ENCODE results near the gene KYAT1. TPM values are rescaled to one million over a fixed set of nuclear protein-coding genes. Genes with fewer than 3 reads are reported as not detected.
"Not testable (repeated sequence)": the region's sequence is repeated elsewhere in the genome, so short reads cannot be mapped to it uniquely, and the experiment has no call there.

KYAT1 gene
- total RNA-seq, 1 experiment from 2014 or later: 27.6 TPM

DNA sequence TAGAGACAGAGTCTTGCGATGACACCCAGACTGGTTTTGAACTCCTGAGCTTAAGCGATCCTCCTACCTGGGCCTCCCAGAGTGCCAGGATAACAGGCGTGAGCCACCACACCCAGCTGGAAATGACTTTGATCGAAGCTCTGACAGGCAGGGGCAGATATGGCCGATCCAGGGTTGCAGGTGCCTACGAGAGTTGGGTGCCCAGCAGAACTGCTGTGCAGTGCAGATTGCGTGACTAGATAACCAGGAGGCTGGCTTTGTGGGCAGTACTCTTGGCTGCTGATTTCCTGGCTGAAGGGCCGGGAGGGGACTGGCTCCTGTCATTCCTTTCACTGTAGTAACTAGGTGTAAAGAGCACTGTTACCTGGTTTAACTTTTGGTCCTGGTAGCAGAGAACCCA, 82.9 kb downstream of the KYAT1 start:
- Histone ChIP-seq H4K20me1 (ENCODE audit: insufficient read depth) (no peaks in the 10 kb centered on the region), H3K9me3 (ENCODE audit: insufficient read depth, low read depth) (no peaks in the 10 kb centered on the region), H3K79me2 (ENCODE audit: low read depth) (no peaks in the 10 kb centered on the region), H3K4me3 (no peak overlapping the region), H3K4me1 (replicated peaks; ENCODE audit: insufficient read depth) (no peaks in the 10 kb centered on the region), H3K27ac (no peak overlapping the region), H3K36me3 (ENCODE audit: low read depth) (peaks cover 18% of the 10 kb centered on the region), H3F3A (ENCODE audit: insufficient read depth, low read depth) (no peaks in the 10 kb centered on the region), H3K4me2 (no peak overlapping the region), H3K9me2 (ENCODE audit: insufficient read depth) (no peaks in the 10 kb centered on the region), H2AFZ (no peak overlapping the region), H3K27me3 (ENCODE audit: insufficient read depth, low read depth) (no peaks in the 10 kb centered on the region)
- DNase-seq: no peak
- TF ChIP-seq, protein P1, sequence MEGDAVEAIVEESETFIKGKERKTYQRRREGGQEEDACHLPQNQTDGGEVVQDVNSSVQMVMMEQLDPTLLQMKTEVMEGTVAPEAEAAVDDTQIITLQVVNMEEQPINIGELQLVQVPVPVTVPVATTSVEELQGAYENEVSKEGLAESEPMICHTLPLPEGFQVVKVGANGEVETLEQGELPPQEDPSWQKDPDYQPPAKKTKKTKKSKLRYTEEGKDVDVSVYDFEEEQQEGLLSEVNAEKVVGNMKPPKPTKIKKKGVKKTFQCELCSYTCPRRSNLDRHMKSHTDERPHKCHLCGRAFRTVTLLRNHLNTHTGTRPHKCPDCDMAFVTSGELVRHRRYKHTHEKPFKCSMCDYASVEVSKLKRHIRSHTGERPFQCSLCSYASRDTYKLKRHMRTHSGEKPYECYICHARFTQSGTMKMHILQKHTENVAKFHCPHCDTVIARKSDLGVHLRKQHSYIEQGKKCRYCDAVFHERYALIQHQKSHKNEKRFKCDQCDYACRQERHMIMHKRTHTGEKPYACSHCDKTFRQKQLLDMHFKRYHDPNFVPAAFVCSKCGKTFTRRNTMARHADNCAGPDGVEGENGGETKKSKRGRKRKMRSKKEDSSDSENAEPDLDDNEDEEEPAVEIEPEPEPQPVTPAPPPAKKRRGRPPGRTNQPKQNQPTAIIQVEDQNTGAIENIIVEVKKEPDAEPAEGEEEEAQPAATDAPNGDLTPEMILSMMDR (conservative IDR thresholded peaks at IDR 0.05): no peak
- no peak for TF ChIP-seq EZH2 (IDR thresholded peaks at IDR 0.05; ENCODE audit: low read depth)
- ChIA-PET CTCF (no interaction called here), POLR2A (ENCODE audit: unreplicated experiment) (no interaction called here)
- no TSS peak for BruUV-seq (replicated peaks)
- intact Hi-C loops (cut with micrococcal nuclease; ENCODE audit: unreplicated experiment): no loop called here

DNA sequence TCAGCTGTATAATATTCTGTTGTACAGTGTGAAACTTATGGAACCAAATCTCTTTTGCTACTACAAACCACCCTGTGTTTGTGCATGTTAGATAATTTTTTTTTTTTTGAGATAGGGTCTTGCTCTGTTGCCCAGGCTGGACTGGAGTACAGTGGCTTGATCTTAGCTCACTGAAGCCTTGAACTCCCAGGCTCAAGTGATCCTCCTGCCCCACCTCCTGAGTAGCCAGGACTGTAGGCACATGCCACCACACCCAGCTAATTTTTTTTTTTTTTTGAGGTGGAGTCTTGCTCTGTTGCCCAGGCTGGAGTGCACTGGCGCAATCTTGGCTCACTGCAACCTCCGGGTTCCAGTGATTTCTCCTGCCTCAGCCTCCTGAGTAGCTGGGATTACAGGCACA, 86.8 kb downstream of the KYAT1 start:
- POLR2A ChIA-PET (ENCODE audit: unreplicated experiment): interaction anchor here (0.6 kb wide), 1 partner anchor 35 kb away, joined by 8 read pairs; no protein-coding TSS in a partner anchor

GRCh38 chr9:128792978-128793686, 88.6 kb downstream of the KYAT1 start:
- no peaks in the 10 kb centered on the region for H3K9me3 ChIP-seq (ENCODE audit: insufficient read depth, low read depth)
- H3K27me3 ChIP-seq (ENCODE audit: insufficient read depth, low read depth): no peaks in the 10 kb centered on the region
- H3K9me2 ChIP-seq (ENCODE audit: insufficient read depth): no peaks in the 10 kb centered on the region
- H3K4me2 ChIP-seq: no peak overlapping the region
- ChIA-PET CTCF (no interaction called here), POLR2A (ENCODE audit: unreplicated experiment) (no interaction called here)
- intact Hi-C loops (cut with micrococcal nuclease; ENCODE audit: unreplicated experiment): no loop called here
- H3F3A ChIP-seq (ENCODE audit: insufficient read depth, low read depth): no peaks in the 10 kb centered on the region
- H3K4me3 ChIP-seq: no peak overlapping the region
- H4K20me1 ChIP-seq (ENCODE audit: insufficient read depth): no peaks in the 10 kb centered on the region
- BruUV-seq (replicated peaks): no TSS peak
- TF ChIP-seq EZH2 (IDR thresholded peaks at IDR 0.05; ENCODE audit: low read depth): no peak
- TF ChIP-seq, protein P1 (conservative IDR thresholded peaks at IDR 0.05): no peak
- H3K27ac ChIP-seq: no peak overlapping the region
- H3K4me1 ChIP-seq (replicated peaks; ENCODE audit: insufficient read depth): 0 out of 2 replicates have a peak, but pooled peaks cover 2% of the 10 kb centered on the region
- DNase-seq: no peak
- H3K36me3 ChIP-seq (ENCODE audit: low read depth): peaks cover 9% of the 10 kb centered on the region
- peaks cover 9% of the 10 kb centered on the region for H3K79me2 ChIP-seq (ENCODE audit: low read depth)
- no peak overlapping the region for H2AFZ ChIP-seq

More for the DNA sequence above, 86.8 kb downstream of the KYAT1 start:
- H3K4me3 ChIP-seq; intact Hi-C loops (cut with micrococcal nuclease; ENCODE audit: unreplicated experiment); H3K9me3 ChIP-seq (ENCODE audit: insufficient read depth, low read depth); H2AFZ ChIP-seq; H4K20me1 ChIP-seq (ENCODE audit: insufficient read depth); DNase-seq; H3K27ac ChIP-seq; H3F3A ChIP-seq (ENCODE audit: insufficient read depth, low read depth); H3K4me1 ChIP-seq (replicated peaks; ENCODE audit: insufficient read depth); H3K36me3 ChIP-seq (ENCODE audit: low read depth); H3K4me2 ChIP-seq; H3K27me3 ChIP-seq (ENCODE audit: insufficient read depth, low read depth); H3K79me2 ChIP-seq (ENCODE audit: low read depth); CTCF ChIA-PET; BruUV-seq (replicated peaks); H3K9me2 ChIP-seq (ENCODE audit: insufficient read depth): not testable (repeated sequence)

Data from PC-9 (cell line).